HEK293T (cell line): Measurements from ENCODE around the gene RBM27.

ENCODE experiments used
- ARNT ChIP-seq: fragments of 450-650 bp; IDR thresholded peaks from 2 replicates; pipeline ENCODE4 v1.6.1; 2017; ENCODE audit warnings: mild to moderate bottlenecking
- BHLHE40 ChIP-seq: fragments of 450-650 bp; IDR thresholded peaks from 2 replicates; pipeline ENCODE4 v1.6.1; 2016; ENCODE audit warnings: mild to moderate bottlenecking, moderate library complexity, borderline replicate concordance
- CTBP1 ChIP-seq: fragments of 450-650 bp; IDR thresholded peaks from 2 replicates; pipeline ENCODE4 v1.6.1; 2016; ENCODE audit warnings: borderline replicate concordance
- ELF4 ChIP-seq: fragments of 450-650 bp; IDR thresholded peaks from 2 replicates; pipeline ENCODE4 v1.6.1; 2017; ENCODE audit warnings: antibody characterized with exemption
- FOXA1 ChIP-seq: fragments of 450-650 bp; IDR thresholded peaks from 2 replicates; pipeline ENCODE4 v1.6.1; 2016; ENCODE audit warnings: mild to moderate bottlenecking
- FOXK2 ChIP-seq: fragments of 450-650 bp; IDR thresholded peaks from 2 replicates; pipeline ENCODE4 v1.6.1; 2016; ENCODE audit warnings: mild to moderate bottlenecking
- FOXM1 ChIP-seq: fragments of 450-650 bp; IDR thresholded peaks from 2 replicates; pipeline ENCODE4 v1.6.1; 2017; ENCODE audit warnings: mild to moderate bottlenecking, borderline replicate concordance
- L3MBTL2 ChIP-seq: fragments of 450-650 bp; conservative IDR thresholded peaks from 2 replicates; pipeline ENCODE4 v1.6.1; 2016; ENCODE audit warnings: mild to moderate bottlenecking
- LEF1 ChIP-seq: fragments of 450-650 bp; IDR thresholded peaks from 2 replicates; pipeline ENCODE4 v1.6.1; 2017; ENCODE audit warnings: mild to moderate bottlenecking, borderline replicate concordance
- NFRKB ChIP-seq: fragments of 450-650 bp; IDR thresholded peaks from 2 replicates; pipeline ENCODE4 v1.6.1; 2016; ENCODE audit warnings: mild to moderate bottlenecking, moderate library complexity
- SP1 ChIP-seq: fragments of 450-650 bp; IDR thresholded peaks from 2 replicates; pipeline ENCODE4 v1.6.1; 2017
- SUZ12 ChIP-seq: fragments of 450-650 bp; IDR thresholded peaks from 2 replicates; pipeline ENCODE4 v1.6.1; 2016; ENCODE audit warnings: mild to moderate bottlenecking
- TARDBP ChIP-seq: fragments of 450-650 bp; IDR thresholded peaks from 2 replicates; pipeline ENCODE4 v1.6.1; 2016

DNA sequence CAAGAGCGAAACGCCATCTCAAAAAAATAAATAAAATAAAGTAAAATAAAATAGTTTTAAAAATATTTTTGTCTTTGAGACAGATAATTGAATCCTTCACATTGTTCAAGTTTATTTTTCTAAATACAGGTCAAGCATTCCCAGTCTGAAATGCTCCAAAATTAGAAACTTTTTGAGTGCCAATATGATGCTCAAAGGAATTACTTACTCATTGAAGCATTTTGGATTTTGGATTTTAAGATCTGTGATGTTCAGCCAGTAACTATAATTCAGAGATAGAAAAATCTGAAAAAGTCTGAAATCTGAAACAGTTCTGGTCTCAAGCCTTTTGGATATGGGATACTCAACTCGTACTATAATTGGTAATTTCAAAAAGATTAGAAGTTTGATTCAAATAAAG, 39.8 kb downstream of the RBM27 start:
- TF ChIP-seq FOXM1 = no peak
- TF ChIP-seq BHLHE40 = no peak
- no peak for TF ChIP-seq ELF4
- TF ChIP-seq FOXK2 = no peak
- no peak for TF ChIP-seq CTBP1
- TF ChIP-seq SP1 = no peak
- TF ChIP-seq TARDBP = no peak
- TF ChIP-seq SUZ12 = no peak
- no peak for TF ChIP-seq NFRKB
- TF ChIP-seq LEF1 = no peak
- no peak for TF ChIP-seq ARNT
- no peak for TF ChIP-seq FOXA1
- TF ChIP-seq L3MBTL2 = no peak
